Dedifferentiated amniotic fluid mesenchymal stem cell (primary cell): Measurements from ENCODE around the gene C20orf204.

Experiments
- DNase-seq: peaks from one replicate; pipeline ENCODE4 v3.0.0-alpha.2; 2016; ENCODE audit errors: extremely low spot score

The C20orf204 gene

DNA sequence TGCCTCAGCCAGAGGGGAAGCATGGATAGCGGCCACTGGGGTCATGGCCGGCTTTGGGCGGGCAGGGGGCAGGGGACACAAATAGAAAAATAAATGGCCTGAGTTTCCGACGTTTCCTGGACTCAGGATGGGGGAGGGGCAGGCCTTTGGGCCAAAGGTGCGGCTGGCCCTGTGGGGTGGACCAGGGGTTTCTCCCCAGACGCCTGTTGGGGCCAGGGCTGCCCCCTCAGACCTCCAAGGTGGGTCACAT lies 20.6 kb downstream of the C20orf204 start:
- no peak for DNase-seq

DNA sequence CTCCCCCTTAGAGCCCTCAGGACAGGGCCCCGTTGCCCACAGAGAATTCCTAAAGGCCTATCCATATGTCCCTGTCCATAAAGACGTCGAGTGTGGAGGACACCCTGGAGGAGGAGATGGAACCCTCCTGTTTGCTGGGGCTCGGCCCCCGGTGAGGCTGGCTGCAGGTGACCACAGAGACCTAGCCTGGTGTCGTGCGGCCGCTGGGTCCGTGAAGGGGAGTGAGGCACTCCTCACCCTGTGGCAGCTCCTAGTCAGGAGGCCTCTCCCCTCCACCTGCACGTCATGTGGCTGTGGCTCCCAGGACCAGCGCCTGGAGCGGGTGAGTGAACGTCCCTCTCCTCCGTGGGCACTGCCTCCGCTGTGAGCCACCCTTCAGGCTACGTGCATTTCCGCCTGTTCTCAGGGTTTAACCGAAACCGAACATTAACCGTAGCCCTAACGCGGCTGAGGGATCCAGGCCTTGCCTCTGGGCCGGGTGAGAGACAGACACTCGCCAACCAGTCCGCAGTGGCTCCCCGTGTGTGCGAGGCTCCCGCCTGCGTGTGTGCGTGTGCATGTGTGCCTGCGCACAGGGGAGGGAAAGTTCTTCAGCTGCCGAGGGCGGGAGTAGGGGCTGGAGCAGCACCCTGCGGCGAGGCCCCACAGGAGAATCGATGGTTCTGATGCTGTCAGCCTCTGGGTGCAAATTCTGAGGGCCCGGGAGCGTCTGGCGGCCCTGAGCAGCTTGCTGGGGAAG lies 21.1 kb downstream of the C20orf204 start:
- DNase-seq: no peak

DNA sequence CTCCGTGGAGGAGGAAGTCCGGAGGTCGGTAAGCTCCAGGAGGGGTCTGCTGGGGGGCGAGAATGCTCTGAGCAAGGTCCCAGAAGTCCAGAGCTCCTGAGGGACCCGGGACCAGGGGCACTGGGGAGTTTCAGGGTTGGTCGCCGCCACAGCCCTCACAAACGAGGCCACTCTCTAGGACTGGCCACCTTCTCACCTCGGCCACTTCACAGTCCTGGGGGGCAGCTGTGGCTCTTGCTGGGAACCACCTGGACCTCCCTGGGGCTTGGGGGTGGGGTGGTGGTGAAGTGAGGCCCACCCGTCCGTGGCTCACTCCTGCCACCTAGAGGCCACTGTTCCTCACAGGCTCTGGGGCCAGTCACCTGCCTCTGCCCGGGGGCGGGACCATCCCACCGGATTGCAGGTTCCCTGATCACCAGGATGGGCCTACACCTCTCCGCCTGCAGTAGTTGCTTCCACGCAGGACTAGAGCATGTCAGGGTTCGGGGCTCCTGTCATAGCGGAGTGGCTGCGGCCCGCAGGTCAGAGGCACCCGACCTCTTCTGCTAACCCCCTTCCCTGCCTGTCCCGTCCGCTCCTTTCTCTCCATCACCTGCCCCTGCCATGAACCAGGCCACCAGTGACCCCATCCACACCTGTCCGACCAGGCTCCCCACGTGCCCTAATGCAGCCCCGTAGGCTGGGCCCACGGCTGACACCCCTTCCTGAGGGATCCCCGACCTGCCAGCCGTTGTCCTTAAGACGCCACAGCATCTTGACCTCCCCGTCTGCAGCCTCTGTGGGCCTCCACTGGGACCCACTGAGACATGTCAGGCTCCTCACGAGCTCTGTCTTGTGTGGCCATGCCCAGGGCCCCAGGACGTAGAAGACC lies 21.9 kb downstream of the C20orf204 start:
- no peak for DNase-seq

DNA sequence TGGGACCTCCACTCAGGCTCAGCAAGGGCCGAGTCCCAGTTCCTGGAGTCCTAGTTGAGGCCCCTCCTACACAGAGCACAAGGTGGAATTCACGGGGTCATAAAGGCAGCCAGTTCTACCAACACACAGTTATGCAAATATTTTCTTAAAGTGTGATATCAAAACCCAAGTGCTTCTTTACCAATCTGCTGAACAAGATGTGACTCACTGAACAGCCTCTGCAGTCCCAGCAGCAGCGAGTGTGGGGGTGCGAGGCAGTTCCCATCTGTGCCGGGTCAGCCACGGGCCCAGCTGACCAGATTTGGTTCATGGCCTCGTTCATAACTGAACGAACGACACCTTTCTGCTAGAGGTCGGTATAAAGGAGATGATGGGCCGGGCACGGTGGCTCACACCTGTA lies 22.6 kb downstream of the C20orf204 start:
- no peak for DNase-seq

DNA sequence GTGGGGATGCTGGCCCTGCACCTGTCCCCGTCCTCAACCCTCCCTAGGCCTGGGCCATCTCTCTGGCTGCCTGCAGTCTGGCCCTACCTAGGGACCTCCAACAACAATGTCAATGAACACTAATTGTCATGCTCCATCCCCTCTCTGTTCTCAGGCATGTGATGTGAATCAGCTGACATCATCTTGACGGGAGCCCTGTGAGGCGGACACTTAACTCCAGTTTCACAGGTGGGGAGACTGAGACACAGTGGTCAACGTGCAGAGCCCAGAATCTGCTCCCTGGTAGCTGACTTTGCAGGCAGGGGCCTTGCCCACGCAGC lies 26.3 kb downstream of the C20orf204 start:
- no peak for DNase-seq

DNA sequence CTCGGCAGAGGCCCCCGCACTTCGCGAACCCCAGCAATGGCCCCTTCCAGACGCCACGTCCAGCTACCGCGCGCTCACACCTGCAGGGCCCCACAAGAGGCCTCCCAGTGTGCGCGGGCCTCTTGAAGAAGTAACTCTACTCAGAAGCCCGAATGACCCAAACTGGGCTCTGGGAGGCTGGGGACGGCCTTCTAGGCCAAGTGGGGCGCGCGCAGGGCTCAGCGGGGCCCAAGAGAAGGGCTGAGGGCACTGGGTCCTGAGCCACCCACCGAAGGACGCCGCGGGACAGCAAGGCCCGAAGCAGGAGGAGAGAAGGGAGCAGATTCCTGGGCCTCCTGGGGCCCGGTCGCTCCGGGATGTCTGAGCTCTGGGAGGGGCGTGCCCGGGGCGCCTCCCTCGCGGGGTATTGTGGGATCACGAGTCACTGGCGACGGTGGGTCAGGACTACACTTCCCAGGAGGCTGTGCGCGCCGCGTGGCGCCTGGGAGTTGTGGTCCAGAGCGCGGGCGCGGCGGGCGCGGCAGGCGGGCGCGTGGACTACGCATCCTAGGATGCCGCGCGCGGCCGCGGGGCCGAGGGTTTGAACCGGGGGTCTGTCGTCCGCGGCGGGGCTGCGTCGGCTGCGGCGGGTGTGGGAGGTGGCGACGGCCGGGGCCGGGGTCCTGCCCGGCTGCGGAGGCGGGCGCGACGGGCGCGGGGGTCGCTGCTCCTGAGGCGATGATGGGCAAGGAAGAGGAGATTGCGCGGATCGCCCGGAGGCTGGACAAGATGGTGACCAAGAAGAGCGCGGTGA lies 26.8 kb downstream of the C20orf204 start, which contains the start of gene TCEA2:
TCEA2 (plus strand) TSS at position 603 of the 793 bp plus-strand sequence; CDS start at position 718, 115 bp downstream.
- DNase-seq: peak; percentile 96

DNA sequence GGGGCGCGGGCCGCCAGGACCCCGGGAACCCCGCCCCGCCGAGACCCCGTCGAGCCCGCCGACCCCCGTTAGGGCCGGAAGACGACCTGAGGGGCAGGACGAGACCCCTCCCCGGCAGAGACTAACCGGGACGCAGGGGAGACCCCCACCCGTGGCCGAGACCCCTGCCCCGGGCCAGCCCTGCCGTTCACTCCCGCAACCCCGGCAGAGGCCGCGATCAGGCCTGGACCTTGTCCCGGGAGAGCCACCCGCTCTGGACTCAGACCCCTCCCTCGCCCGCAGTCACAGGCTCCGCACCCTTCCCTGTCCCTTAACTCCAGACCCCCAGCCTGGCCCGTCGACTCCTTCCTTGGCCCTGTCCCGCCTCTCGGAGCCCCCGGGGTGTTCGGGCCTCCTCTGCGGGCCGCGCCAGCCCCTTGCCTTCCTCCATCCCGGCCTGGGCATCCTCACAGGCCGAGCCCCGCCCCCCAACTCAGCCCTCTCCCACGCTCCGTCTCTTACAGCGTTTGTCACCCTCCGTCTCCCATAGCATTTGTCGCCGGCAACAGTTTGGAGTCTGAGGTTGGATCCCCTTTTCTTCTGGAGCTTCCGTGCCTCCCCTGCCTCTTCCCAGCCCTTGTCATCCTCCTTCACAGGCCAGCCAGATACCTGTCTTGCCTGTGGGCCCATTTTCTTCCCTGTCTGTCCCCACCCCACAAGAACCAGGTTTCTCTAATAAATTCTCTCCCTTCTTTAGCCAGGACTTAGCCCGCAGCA lies 27.6 kb downstream of the C20orf204 start:
- no peak for DNase-seq

DNA sequence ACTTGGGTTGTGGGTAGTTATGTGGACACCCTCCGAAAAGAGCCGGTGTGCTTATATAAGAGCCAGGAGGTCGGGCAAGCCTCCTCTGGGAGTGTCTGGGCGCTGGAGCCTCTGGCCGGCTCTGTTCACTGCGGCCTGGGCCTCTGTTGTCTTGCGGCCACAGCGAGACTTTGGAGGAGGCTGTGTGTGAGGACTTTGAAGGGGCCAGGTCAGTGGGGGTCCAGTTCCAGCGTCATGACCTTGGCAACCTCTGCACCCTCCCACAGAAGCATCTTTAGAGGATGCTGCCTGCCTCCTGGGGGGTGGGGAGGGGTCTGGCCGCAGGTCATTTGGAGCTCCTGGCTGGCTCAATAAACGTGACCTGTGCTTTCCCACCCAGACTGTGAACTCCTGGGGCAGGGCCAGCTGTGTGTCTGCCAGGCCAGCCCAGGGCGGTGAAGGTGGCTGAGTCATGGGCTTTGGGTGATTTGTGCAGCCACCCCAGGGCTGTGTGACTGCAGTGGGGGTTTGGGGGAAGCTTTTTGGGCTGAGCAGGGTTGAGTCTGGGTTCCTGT lies 28.2 kb downstream of the C20orf204 start:
- DNase-seq: no peak

DNA sequence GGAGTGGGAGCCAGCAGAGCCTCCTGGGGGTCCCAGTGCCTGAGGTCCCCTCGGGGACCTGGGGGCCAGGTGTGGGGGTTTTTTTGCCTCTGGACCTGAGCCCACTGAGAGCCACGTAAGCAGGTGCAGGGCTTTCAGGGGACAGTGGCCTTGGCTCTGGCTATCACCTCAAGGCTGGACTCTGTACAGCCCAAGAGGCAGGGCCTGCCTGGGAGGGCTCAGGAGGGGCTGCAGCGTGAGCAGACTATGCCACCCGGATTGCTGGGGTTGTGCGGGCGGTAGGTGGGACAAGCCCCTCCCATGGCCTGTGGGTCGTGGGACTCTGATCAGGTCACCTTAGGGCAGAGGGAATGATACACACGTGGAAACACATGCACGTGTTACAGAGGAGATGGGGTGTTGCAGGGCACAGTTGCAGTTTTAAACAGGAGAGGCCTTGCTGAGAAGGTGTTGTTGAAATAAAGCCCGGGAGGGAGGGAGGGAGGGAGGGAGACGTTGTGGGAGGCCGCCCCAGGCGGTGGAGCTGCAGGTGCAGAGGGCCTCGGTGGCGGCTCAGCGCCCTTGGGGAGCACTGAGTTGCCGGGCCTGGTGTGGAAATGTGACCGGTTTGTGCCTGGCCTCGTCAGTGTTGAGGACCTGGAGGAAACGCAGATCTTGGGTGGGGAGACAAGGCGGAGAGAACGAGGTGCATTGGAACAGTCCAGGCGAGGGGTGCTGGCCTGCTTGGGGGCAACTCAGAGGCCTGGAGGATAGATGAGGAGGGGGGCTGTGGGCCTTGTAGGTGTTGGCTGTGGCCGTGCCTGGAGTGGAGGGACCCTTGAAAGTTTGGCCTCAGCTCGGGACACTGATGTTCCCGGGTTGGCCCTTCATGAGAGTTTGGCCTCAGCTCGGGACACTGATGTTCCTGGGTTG lies 29.3 kb downstream of the C20orf204 start:
- no peak for DNase-seq

DNA sequence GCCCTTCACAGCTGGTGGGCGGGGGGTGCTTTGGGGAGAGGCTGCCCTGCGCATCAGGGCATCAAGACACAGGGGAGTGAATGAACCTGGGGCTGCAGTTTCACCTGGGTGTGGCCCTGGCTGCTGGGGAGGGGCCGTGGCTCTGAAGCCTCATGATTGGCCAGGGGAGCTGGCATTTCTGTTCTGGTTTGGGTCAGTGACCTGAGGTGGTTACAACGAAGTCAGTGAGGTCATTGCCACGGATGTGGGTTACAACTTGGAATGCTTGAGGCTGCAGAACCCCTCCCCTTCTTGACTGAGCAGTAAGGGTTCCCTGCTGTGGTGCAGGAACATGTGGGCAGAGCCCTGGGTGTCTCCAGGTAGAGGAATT lies 30.0 kb downstream of the C20orf204 start:
- no peak for DNase-seq

DNA sequence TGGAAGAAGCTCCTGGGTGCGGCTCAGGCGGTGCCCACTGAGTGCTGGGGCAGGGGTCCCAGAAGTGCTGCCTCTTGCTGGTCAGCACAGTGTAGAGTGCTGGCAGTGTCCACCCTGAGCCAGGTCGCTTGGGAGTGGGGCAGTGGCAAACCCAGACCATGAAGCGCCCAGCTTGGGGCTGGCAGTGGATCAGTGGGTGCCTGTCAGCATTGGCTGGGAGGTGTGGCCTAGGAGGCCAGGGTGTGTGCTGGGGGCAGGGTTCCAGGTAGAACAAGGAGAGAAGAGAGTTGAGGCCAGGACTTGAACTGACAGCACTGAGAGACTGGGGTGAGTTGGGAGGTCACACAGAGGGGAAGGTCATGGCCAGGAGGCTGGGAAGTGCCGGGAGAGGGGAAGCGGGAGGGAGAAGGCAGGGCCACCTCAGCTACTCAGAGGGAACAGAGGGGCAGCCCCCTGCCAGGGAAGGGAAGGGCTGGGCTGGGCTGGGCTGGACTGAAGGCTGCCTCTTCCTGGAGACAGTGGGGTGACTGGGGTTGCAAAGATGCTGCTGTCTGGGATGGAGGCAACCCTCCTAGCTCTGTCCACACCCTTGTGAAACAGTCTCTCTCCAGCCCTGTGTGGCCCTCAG lies 31.1 kb downstream of the C20orf204 start:
- no peak for DNase-seq

DNA sequence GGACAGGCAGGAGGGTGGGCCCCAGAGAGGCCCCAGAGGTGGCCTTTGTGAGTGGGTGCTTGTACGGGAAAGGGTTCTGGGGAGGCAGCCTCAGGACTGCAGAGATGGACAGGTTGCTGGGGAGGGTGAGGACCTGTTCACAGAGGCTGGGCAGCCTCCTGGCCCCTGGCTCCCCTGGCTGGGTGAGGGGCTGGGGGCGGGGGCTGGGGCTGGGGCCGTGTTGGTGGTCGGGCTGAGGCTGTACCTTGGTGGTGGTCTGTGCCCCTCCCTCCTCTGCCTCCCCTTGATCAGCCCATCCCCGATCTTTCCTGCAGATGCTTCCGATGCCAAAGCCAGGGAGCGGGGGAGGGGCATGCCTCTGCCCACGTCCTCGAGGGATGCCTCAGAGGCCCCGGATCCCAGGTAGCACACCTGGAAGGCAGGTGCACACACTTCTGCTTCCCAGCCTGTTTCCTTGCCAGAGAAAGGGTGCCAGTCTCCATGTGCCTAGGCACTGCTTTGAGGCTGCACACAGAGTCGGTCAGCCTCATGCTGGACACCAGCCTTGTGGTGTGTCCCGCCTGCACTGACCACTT lies 31.8 kb downstream of the C20orf204 start:
- DNase-seq: no peak

DNA sequence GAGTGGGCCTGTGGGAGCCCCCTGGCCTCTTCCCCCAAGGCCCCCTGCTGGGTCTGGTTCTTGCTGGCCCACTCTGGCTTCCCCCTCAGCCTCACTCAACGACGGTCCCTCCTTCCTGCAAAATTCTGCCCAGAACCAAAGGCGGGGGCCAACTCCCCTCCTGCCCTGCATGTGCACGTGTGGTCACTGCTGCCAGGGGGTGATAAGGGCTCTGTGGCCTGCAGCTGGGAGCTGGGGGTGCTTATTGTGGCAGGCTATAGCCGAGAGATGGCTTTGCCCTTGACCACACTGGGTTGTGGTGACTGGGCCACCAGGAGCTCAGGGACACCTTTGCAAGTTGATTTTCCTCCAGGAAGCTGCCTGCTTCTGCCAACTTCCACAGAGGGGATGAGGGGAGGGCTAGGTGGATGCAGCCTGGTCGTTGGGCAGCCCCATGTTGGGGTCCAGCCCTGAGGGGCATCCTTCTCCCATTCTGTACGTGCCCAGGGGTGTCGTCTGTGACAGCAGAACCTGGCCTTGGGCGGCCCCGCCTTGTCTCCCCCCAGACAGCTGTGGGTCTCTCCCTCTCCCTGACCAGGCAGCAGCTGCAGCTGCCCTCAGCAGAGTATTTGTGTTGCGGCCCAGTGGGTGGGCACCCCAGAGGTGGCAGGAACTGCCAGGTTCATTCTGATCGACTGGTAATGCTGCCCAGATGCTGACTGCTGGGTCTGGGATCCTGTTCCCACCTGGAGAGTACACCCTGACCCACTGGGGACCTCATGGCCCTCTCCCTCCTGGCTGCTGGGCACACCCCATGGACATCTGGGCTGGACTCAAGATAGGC lies 32.6 kb downstream of the C20orf204 start:
- DNase-seq: no peak

DNA sequence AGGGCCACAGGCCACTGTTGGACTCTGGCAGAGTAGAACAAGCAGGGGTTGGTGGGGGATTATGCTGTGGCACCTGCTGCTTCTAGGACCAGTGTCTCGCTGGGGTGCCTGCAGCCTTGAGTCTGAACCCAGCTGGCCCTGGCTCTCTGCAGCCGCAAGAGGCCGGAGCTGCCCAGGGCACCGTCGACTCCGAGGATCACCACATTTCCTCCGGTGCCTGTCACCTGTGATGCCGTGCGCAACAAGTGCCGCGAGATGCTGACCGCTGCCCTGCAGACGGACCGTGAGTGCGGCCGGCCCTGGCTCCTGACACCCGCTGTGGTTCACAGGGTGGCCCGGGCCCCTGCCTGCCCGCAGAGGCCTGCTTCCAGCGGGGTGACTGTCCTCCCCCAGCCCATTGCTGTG lies 33.2 kb downstream of the C20orf204 start:
- no peak for DNase-seq

DNA sequence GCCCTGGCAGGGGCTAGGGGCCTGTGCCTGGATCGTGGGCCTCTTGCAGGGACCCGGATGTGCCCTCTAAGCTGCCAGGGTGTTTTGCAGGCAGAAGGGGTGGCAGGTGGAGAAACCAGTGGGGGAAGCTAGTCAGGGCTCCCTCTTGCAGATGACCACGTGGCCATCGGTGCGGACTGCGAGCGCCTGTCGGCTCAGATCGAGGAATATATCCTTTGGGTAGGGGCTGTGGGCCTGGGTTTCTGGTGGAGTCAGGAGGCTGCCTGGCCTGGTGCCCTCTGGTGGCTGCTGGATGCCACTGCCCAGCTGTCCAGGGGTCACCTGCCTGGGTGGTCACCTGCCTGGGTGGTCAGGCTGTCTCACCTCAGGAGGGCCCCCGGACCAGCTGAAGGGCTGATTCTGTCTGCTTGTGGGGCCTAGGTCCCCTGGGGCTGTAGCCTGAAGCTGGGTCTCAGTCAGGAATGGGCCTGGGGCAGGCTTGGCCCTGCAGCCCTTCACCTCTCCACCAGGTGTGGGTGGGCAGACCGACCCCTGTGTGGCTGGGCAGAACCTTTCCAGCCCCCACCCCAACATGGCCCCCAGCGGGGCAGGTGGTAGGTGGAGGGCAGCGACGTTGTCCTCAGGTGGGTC lies 33.7 kb downstream of the C20orf204 start:
- no peak for DNase-seq

DNA sequence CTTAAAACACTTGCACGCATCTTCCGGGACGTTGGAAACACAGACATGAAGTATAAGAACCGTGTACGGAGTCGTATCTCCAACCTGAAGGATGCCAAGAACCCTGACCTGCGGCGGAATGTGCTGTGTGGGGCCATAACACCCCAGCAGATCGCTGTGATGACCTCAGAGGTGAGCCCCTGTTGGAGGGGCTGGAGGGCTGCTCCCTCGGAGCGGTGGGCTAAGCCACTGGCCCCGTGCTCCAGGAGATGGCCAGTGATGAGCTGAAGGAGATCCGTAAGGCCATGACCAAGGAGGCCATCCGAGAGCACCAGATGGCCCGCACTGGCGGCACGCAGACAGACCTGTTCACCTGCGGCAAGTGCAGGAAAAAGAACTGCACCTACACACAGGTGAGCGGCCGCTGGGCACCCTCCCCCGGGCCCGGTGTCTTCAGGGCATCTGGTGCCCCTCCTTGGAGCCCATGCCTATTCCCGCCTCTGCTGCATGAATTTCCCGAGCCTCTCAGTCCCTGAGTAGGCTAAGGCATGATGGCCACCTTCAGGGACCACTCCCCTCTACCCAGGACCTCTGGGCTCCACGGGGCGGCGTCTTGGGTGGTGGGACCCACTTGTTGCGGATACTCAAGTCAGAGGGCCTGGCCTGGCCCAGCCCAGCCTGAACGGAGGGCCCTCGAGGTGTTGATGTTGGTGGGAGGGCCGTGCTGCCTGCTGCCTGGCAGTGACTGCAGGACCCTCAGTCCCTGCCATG lies 34.4 kb downstream of the C20orf204 start:
- no peak for DNase-seq
